HepG2 (cell line): ENCODE measurements around the gene PROC. TPM values are rescaled to one million over a fixed set of nuclear protein-coding genes. Genes with fewer than 3 reads are reported as not detected.
A peak's percentile ranks its signal among the peaks of the same experiment; 100 is the strongest.

Experiments used
- ATAC-seq: fragments of 200-7000 bp; cut with Tn5 transposase; 3 replicates; pipeline ENCODE4 v1.9.1; 2020; ENCODE audit warnings: mild to moderate bottlenecking, moderate library complexity
- BruUV-seq: library from RNA; stranded (reverse); fragments of 400-500 nt; replicated peaks from 2 replicates; lab custom pipeline; 2021; lab: Mats Ljungman, UMichigan
- CTCF ChIA-PET: fragments of 300-600 bp; formaldehyde crosslinking; extraction: SDS; loops from one replicate; lab custom pipeline; 2021; ENCODE audit warnings: low total read pairs, inconsistent platforms, low intra/inter-chr PET ratio; lab: Yijun Ruan, JAX
- POLR2A ChIA-PET: fragments of 350-600 bp; sonication (Branson Sonifier 250); formaldehyde crosslinking; loops from one replicate; lab custom pipeline; 2020; ENCODE audit warnings: antibody characterized with exemption, inconsistent platforms; lab: Yijun Ruan, JAX
- DNase-seq: peaks from one replicate; pipeline ENCODE4 v3.0.0-alpha.2; 2015; ENCODE audit warnings: low spot score
- FAIRE-seq: peaks from 3 replicates; lab custom pipeline; 2011; peaks lifted over from hg19 to GRCh38; lab: Jason Lieb, UNC
- H2AFZ ChIP-seq: one replicate; pipeline ENCODE4 v1.6.1; 2011; ENCODE audit warnings: low read length, inconsistent platforms
- H3K27ac ChIP-seq: fragments of 300-600 bp; 3 replicates; pipeline ENCODE4 v1.8.0; 2011; ENCODE audit warnings: mixed run types, mild to moderate bottlenecking, mixed read lengths, low read length, inconsistent platforms; ENCODE audit not compliant: insufficient read depth; ENCODE audit errors: extremely low read length
- H3K27me3 ChIP-seq, 2 experiments: fragments of 200-600 bp in 1 of 2; 2 replicates in 1 of 2; 3 replicates in 1 of 2; pipeline versions ENCODE4 v1.6.0 to v1.8.0; 2011; ENCODE audit warnings: low read length in 2 of 2, mild to moderate bottlenecking in 2 of 2, moderate library complexity in 2 of 2, inconsistent platforms in 1 of 2; ENCODE audit not compliant: insufficient read depth in 2 of 2, control insufficient read depth in 1 of 2
- H3K36me3 ChIP-seq, 2 experiments: fragments of 200-600 bp in 1 of 2; replicated peaks in 1 of 2; 2 replicates in 1 of 2; 3 replicates in 1 of 2; pipeline versions ENCODE4 v1.5.1 to v1.8.0; 2011; ENCODE audit warnings: low read length in 2 of 2, inconsistent platforms in 1 of 2; ENCODE audit not compliant: insufficient read depth in 2 of 2, control insufficient read depth in 1 of 2
- H3K4me1 ChIP-seq: 2 replicates; pipeline ENCODE4 v1.5.1; 2012; ENCODE audit warnings: low read length, inconsistent platforms; ENCODE audit not compliant: insufficient read depth
- H3K4me2 ChIP-seq: 2 replicates; pipeline ENCODE4 v1.6.0; 2011; ENCODE audit warnings: low read depth, low read length, inconsistent platforms
- H3K4me3 ChIP-seq, 3 experiments: fragments of 200-600 bp in 1 of 3; sonication (generic), shearing (Covaris generic) in 1 of 3; replicated peaks in 1 of 3; 2 replicates each; pipeline ENCODE4 v1.5.1; 2011 to 2016; ENCODE audit warnings: low read length in 3 of 3, inconsistent platforms in 2 of 3, low read depth in 2 of 3, mild to moderate bottlenecking in 2 of 3, control low read depth in 1 of 3, mixed read lengths in 1 of 3; ENCODE audit not compliant: insufficient read depth in 1 of 3
- H3K79me2 ChIP-seq: one replicate; pipeline ENCODE4 v1.6.1; 2011; ENCODE audit warnings: low read length, inconsistent platforms; ENCODE audit not compliant: insufficient read depth
- H3K9ac ChIP-seq: 2 replicates; pipeline ENCODE4 v1.6.0; 2011; ENCODE audit warnings: mild to moderate bottlenecking, low read depth, low read length, inconsistent platforms; ENCODE audit not compliant: insufficient read depth
- H3K9me3 ChIP-seq: 2 replicates; pipeline ENCODE4 v1.5.1; 2012; ENCODE audit warnings: mild to moderate bottlenecking, low read length
- H4K20me1 ChIP-seq: 2 replicates; pipeline ENCODE4 v1.6.0; 2011; ENCODE audit warnings: inconsistent platforms, mild to moderate bottlenecking, low read length, moderate library complexity; ENCODE audit not compliant: insufficient read depth
- AKAP8 ChIP-seq: sonication (generic); formaldehyde crosslinking; IDR thresholded peaks from 2 replicates; pipeline ENCODE4 v1.5.1; 2020; ENCODE audit warnings: mild to moderate bottlenecking, missing genetic modification reagents
- EEA1 ChIP-seq: sonication (generic); formaldehyde crosslinking; IDR thresholded peaks from 2 replicates; pipeline ENCODE4 v1.5.1; 2020; ENCODE audit warnings: mild to moderate bottlenecking, missing genetic modification reagents, borderline replicate concordance
- FOXO4 ChIP-seq: sonication (generic); formaldehyde crosslinking; conservative IDR thresholded peaks from 2 replicates; pipeline ENCODE4 v1.8.1; 2023; ENCODE audit warnings: missing genetic modification reagents
- GATAD2A ChIP-seq: IDR thresholded peaks from 2 replicates; pipeline ENCODE4 v1.6.1; 2016
- HCFC1 ChIP-seq: fragments of 150-350 bp; IDR thresholded peaks from 2 replicates; pipeline ENCODE4 v1.6.1; 2014; ENCODE audit warnings: low read depth, low read length
- HDAC1 ChIP-seq: sonication (generic); formaldehyde crosslinking; IDR thresholded peaks from 2 replicates; pipeline ENCODE4 v1.5.1; 2020; ENCODE audit warnings: mild to moderate bottlenecking, missing genetic modification reagents
- HHEX ChIP-seq: IDR thresholded peaks from 2 replicates; pipeline ENCODE4 v1.6.1; 2016; ENCODE audit warnings: control low read depth
- IRX3 ChIP-seq: sonication (generic); formaldehyde crosslinking; IDR thresholded peaks from 2 replicates; pipeline ENCODE4 v1.8.1; 2023; ENCODE audit warnings: mild to moderate bottlenecking, low read depth, missing genetic modification reagents, borderline replicate concordance
- SNAPC5 ChIP-seq: sonication (generic); formaldehyde crosslinking; IDR thresholded peaks from 2 replicates; pipeline ENCODE4 v1.8.1; 2023; ENCODE audit warnings: mild to moderate bottlenecking, missing genetic modification reagents, borderline replicate concordance
- TARDBP ChIP-seq: sonication (generic); formaldehyde crosslinking; IDR thresholded peaks from 2 replicates; pipeline ENCODE4 v1.8.0; 2022; ENCODE audit warnings: mild to moderate bottlenecking, missing genetic modification reagents
- THAP7 ChIP-seq: sonication (generic); formaldehyde crosslinking; IDR thresholded peaks from 2 replicates; pipeline ENCODE4 v1.8.1; 2023; ENCODE audit warnings: mild to moderate bottlenecking, missing genetic modification reagents
- ZNF577 ChIP-seq: sonication (generic); formaldehyde crosslinking; IDR thresholded peaks from 2 replicates; pipeline ENCODE4 v1.4.0; 2020; ENCODE audit warnings: mild to moderate bottlenecking, low read depth, missing genetic modification reagents, borderline replicate concordance
- ZNF597 ChIP-seq: sonication (generic); formaldehyde crosslinking; IDR thresholded peaks from 2 replicates; pipeline ENCODE4 v1.5.0; 2020; ENCODE audit warnings: missing genetic modification reagents
- ZNF605 ChIP-seq: sonication (generic); formaldehyde crosslinking; IDR thresholded peaks from 2 replicates; pipeline ENCODE4 v1.8.0; 2022; ENCODE audit warnings: mild to moderate bottlenecking, missing genetic modification reagents
- ZNF709 ChIP-seq: sonication (generic); formaldehyde crosslinking; IDR thresholded peaks from 2 replicates; pipeline ENCODE4 v1.5.0; 2020; ENCODE audit warnings: mild to moderate bottlenecking, missing genetic modification reagents
- WGBS: methylation state at CpG from one replicate; pipeline ENCODE4 v1.1.6; 2017; ENCODE audit warnings: low lambda C conversion rate; 5-methylcytosine and 5-hydroxymethylcytosine counted together
- in situ Hi-C: cut with HindIII; loops from 2 replicates; pipeline ENCODE4 v1.10.0; 2017; ENCODE audit warnings: low pct_unique_long_range_greater_than_20kb; ENCODE audit not compliant: extremely low pct_ligation_motif_present
- intact Hi-C: fragments of 100-400 bp; cut with micrococcal nuclease; formaldehyde crosslinking; loops from one replicate; pipeline ENCODE4 v1.10.0; 2022; ENCODE audit not compliant: unreplicated experiment
- polyA plus RNA-seq, 8 experiments: library from polyadenylated mRNA; depleted of rRNA in 3 of 8; stranded (reverse) in 7 of 8; unstranded in 1 of 8; fragments of >200 nt; fragmentation: Illumina TruSeq in 4 of 8; extraction: Trizol in 4 of 8; gene quantifications; 2 replicates each; pipeline versions ENCODE4 v1.2.1 to v1.2.3, GENCODE V29; 2011 to 2016; ENCODE audit warnings: low read depth in 4 of 8, missing spikeins in 1 of 8, mixed read lengths in 1 of 8; ENCODE audit not compliant: insufficient read depth in 1 of 8
- total RNA-seq, 5 experiments: library from RNA; depleted of rRNA; stranded (reverse); fragments of >200 nt; fragmentation: Illumina TruSeq; extraction: Trizol; gene quantifications; 2 replicates each; pipeline ENCODE4 v1.2.3, GENCODE V29; 2016; ENCODE audit warnings: low read depth in 1 of 5
- TF ChIP-seq, protein P1 (sequence below): sonication (generic); formaldehyde crosslinking; IDR thresholded peaks from 2 replicates; pipeline ENCODE4 v1.4.0; 2020; ENCODE audit warnings: missing genetic modification reagents
- TF ChIP-seq, protein P2 (sequence below): sonication (generic); formaldehyde crosslinking; IDR thresholded peaks from 2 replicates; pipeline ENCODE4 v1.5.1; 2020; ENCODE audit warnings: mild to moderate bottlenecking, missing genetic modification reagents, moderate library complexity

PROC gene
- total and polyA plus RNA-seq, 2 of the 13 experiments (the other 11 are each of a cell fraction or from before 2014, with no cell fraction given) = 134 to 185 TPM

DNA sequence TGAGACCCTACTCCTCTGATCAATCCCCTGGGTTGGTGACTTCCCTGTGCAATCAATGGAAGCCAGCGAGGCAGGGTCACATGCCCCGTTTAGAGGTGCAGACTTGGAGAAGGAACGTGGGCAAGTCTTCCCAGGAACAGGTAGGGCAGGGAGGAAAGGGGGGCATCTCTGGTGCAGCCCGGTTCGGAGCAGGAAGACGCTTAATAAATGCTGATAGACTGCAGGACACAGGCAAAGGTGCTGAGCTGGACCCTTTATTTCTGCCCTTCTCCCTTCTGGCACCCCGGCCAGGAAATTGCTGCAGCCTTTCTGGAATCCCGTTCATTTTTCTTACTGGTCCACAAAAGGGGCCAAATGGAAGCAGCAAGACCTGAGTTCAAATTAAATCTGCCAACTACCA is 821 bp upstream of the PROC start:
- Histone ChIP-seq H3K36me3 (peaks cover 6 to 23% of the 10 kb centered on the region in 2 experiments), H3K9ac (peak overlapping the region; percentile 97), H3K4me3 (peak overlapping the region in 1 of 3 experiments; percentile 78; a peak in 1 of 6 replicates), H3K4me1 (peaks cover 96% of the 10 kb centered on the region), H3K27me3 (no peaks in the 10 kb centered on the region), H4K20me1 (no peaks in the 10 kb centered on the region), H3K27ac (peak overlapping the region; percentile 96), H3K79me2 (peaks cover 47% of the 10 kb centered on the region), H2AFZ (no peak overlapping the region), H3K4me2 (peak overlapping the region; percentile 94), H3K9me3 (0 out of 2 replicates have a peak, but pooled peaks cover 5% of the 10 kb centered on the region)
- FAIRE-seq (no peak), DNase-seq (no peak), ATAC-seq (no peak)
- no TSS peak for BruUV-seq
- ChIA-PET POLR2A (interaction anchor here (0.9 to 8.1 kb wide), 6 partner anchors 9 to 36 kb away, joined by 6 to 229 read pairs (median 46); no protein-coding TSS in a partner anchor), CTCF (no interaction called here)
- intact Hi-C loops (loop anchor here (5.0 kb wide), 1 partner anchor 60 kb away; no protein-coding TSS in a partner anchor), in situ Hi-C loops (no loop called here)
- 80% methylated on average over 8 of the region's 8 CpGs for WGBS
- TF ChIP-seq, protein P1, sequence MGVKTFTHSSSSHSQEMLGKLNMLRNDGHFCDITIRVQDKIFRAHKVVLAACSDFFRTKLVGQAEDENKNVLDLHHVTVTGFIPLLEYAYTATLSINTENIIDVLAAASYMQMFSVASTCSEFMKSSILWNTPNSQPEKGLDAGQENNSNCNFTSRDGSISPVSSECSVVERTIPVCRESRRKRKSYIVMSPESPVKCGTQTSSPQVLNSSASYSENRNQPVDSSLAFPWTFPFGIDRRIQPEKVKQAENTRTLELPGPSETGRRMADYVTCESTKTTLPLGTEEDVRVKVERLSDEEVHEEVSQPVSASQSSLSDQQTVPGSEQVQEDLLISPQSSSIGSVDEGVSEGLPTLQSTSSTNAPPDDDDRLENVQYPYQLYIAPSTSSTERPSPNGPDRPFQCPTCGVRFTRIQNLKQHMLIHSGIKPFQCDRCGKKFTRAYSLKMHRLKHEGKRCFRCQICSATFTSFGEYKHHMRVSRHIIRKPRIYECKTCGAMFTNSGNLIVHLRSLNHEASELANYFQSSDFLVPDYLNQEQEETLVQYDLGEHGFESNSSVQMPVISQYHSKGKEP (CRISPR knock-in tag) = no peak
- TF ChIP-seq AKAP8 (CRISPR knock-in tag) (no peak), HDAC1 (no peak), EEA1 (CRISPR knock-in tag) (no peak), FOXO4 (CRISPR knock-in tag) (no peak), IRX3 (CRISPR knock-in tag) (0 out of 2 replicates have a peak, but pooled peaks have one; percentile 34), SNAPC5 (no peak), ZNF597 (CRISPR knock-in tag) (no peak), HHEX (CRISPR knock-in tag) (no peak), THAP7 (CRISPR knock-in tag) (no peak), GATAD2A (CRISPR knock-in tag) (no peak), ZNF605 (CRISPR knock-in tag) (0 out of 2 replicates have a peak, but pooled peaks have one; percentile 1), ZNF709 (CRISPR knock-in tag) (no peak), ZNF577 (CRISPR knock-in tag) (no peak), TARDBP (CRISPR knock-in tag) (no peak), HCFC1 (no peak)
- TF ChIP-seq, protein P2, sequence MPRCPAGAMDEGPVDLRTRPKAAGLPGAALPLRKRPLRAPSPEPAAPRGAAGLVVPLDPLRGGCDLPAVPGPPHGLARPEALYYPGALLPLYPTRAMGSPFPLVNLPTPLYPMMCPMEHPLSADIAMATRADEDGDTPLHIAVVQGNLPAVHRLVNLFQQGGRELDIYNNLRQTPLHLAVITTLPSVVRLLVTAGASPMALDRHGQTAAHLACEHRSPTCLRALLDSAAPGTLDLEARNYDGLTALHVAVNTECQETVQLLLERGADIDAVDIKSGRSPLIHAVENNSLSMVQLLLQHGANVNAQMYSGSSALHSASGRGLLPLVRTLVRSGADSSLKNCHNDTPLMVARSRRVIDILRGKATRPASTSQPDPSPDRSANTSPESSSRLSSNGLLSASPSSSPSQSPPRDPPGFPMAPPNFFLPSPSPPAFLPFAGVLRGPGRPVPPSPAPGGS (CRISPR knock-in tag) = no peak
